ENCODE measurements around the gene MMP24.

MMP24 gene

DNA sequence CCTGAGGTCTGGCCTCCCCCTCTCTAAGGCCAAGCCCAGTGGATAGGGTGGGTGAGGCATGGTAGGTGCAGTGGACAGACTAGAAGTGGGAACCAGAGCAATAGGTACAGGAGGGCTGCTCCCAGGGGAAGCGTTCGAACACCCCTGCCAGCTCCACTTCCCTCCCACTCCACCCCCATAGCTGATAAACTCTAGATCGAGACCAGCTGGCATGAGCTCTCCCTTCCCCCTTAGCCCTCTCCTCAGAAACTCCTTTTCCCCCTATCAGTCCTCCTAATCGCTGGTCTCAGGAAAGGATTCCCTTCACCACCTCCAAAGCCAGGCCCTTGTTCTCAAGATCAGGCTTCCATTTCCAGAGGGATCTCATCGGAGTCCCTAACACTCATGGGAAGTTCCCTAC, 71.8 kb downstream of the MMP24 start:
- Histone ChIP-seq H3K36me3 (ENCODE audit: insufficient read depth, low read length) (peaks cover 3% of the 10 kb centered on the region; the same call in 1 of the 2 replicates), H3K27ac (ENCODE audit: low read depth, low read length, poor library complexity, severe bottlenecking) (no peak overlapping the region), H3K27me3 (ENCODE audit: insufficient read depth, low read length) (no peaks in the 10 kb centered on the region; the same call in 1 of the 2 replicates), H3F3A (ENCODE audit: insufficient read depth, low read length) (no peaks in the 10 kb centered on the region), H3K9ac (ENCODE audit: low read length) (no peak overlapping the region), H4K20me1 (ENCODE audit: insufficient read depth, low read length) (no peaks in the 10 kb centered on the region), H3K4me1 (ENCODE audit: insufficient read depth, low read length, severe bottlenecking) (no peaks in the 10 kb centered on the region), H3K79me2 (ENCODE audit: insufficient read depth, low read length) (no peaks in the 10 kb centered on the region), H3K9me2 (ENCODE audit: low read depth, low read length) (no peaks in the 10 kb centered on the region), H3K4me2 (ENCODE audit: low read length) (no peak overlapping the region), H3K9me3 (ENCODE audit: low read length) (no peaks in the 10 kb centered on the region), H2AFZ (ENCODE audit: low read length) (no peak overlapping the region), H3K4me3 (ENCODE audit: low read depth, low read length, poor library complexity, severe bottlenecking) (no peak overlapping the region)
- TF ChIP-seq EZH2 (IDR thresholded peaks at IDR 0.05; ENCODE audit: borderline replicate concordance, low read length) (no peak), CTCF (IDR thresholded peaks at IDR 0.05; ENCODE audit: low read length) (no peak)

DNA sequence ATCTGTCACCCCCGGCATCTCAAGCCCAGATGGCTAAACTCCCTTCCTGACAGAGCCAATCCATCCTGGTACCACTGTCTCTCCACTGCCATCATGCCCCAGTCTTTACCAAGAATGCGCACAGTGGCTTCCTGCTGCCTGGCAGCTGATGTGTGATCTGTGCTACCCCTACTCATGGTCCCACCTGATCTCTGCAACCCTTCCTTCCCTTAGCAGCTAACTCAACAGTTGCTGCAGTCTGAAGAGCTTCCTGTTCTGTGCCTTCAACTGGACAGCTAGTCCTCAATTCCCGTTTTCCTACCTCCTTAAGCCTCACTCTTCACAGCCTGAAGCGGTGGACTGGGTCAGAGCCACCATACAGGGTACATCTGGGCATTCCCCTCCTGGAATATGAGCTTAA, 73.3 kb downstream of the MMP24 start:
- H2AFZ ChIP-seq (ENCODE audit: low read length): no peak overlapping the region
- H3K4me2 ChIP-seq (ENCODE audit: low read length): no peak overlapping the region
- peaks cover 6% of the 10 kb centered on the region; the same call in 1 of the 2 replicates for H3K36me3 ChIP-seq (ENCODE audit: insufficient read depth, low read length)
- H3K9me3 ChIP-seq (ENCODE audit: low read length): no peaks in the 10 kb centered on the region
- H3K27me3 ChIP-seq (ENCODE audit: insufficient read depth, low read length): no peaks in the 10 kb centered on the region; the same call in 1 of the 2 replicates
- H3K27ac ChIP-seq (ENCODE audit: low read depth, low read length, poor library complexity, severe bottlenecking): no peak overlapping the region
- no peaks in the 10 kb centered on the region for H4K20me1 ChIP-seq (ENCODE audit: insufficient read depth, low read length)
- no peaks in the 10 kb centered on the region for H3F3A ChIP-seq (ENCODE audit: insufficient read depth, low read length)
- no peaks in the 10 kb centered on the region for H3K79me2 ChIP-seq (ENCODE audit: insufficient read depth, low read length)
- H3K9ac ChIP-seq (ENCODE audit: low read length): no peak overlapping the region
- H3K4me1 ChIP-seq (ENCODE audit: insufficient read depth, low read length, severe bottlenecking): peaks cover 5% of the 10 kb centered on the region
- H3K4me3 ChIP-seq (ENCODE audit: low read depth, low read length, poor library complexity, severe bottlenecking): no peak overlapping the region
- no peaks in the 10 kb centered on the region for H3K9me2 ChIP-seq (ENCODE audit: low read depth, low read length)
- no peak for TF ChIP-seq EZH2 (IDR thresholded peaks at IDR 0.05; ENCODE audit: borderline replicate concordance, low read length)
- TF ChIP-seq CTCF (IDR thresholded peaks at IDR 0.05; ENCODE audit: low read length): no peak

- no peaks in the 10 kb centered on the region for H3F3A ChIP-seq (ENCODE audit: insufficient read depth, low read length)
- H3K4me3 ChIP-seq (ENCODE audit: low read depth, low read length, poor library complexity, severe bottlenecking): no peak overlapping the region
- no peak overlapping the region for H2AFZ ChIP-seq (ENCODE audit: low read length)
- H4K20me1 ChIP-seq (ENCODE audit: insufficient read depth, low read length): no peaks in the 10 kb centered on the region
- H3K27me3 ChIP-seq (ENCODE audit: insufficient read depth, low read length): no peaks in the 10 kb centered on the region; the same call in 1 of the 2 replicates
- no peak for TF ChIP-seq CTCF (IDR thresholded peaks at IDR 0.05; ENCODE audit: low read length)
- TF ChIP-seq EZH2 (IDR thresholded peaks at IDR 0.05; ENCODE audit: borderline replicate concordance, low read length): no peak
- no peaks in the 10 kb centered on the region for H3K79me2 ChIP-seq (ENCODE audit: insufficient read depth, low read length)
- no peaks in the 10 kb centered on the region for H3K9me3 ChIP-seq (ENCODE audit: low read length)
- no peaks in the 10 kb centered on the region for H3K9me2 ChIP-seq (ENCODE audit: low read depth, low read length)
- peaks cover 6% of the 10 kb centered on the region; the same call in 1 of the 2 replicates for H3K36me3 ChIP-seq (ENCODE audit: insufficient read depth, low read length)
- no peak overlapping the region for H3K27ac ChIP-seq (ENCODE audit: low read depth, low read length, poor library complexity, severe bottlenecking)
- peaks cover 5% of the 10 kb centered on the region for H3K4me1 ChIP-seq (ENCODE audit: insufficient read depth, low read length, severe bottlenecking)
- no peak overlapping the region for H3K4me2 ChIP-seq (ENCODE audit: low read length)
- H3K9ac ChIP-seq (ENCODE audit: low read length): no peak overlapping the region
Measured at GRCh38 chr20:35300469-35301262, 74.2 kb downstream of the MMP24 start.

All from OCI-LY1 (cell line).